Measurements from ENCODE around the gene ADGRV1.

Gene ADGRV1

DNA sequence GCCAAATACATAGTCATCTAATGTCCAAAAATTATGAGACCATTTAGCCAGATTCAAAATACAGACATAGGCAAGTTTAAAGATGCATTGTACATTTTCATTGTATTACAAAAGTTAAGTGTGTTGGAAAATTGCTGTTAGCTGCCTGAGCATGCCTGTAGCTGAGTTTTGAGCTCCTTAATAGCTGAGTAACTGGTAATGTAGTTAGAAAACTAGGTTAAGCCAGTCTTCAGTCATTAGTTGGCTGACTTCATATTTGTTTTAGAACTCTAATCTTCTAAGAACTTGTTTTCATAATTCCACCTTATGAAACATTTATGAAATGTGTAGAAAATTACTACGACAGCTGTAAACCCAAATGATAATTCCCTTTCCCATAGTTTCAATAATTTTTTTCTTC is 531.2 kb downstream of the ADGRV1 start:
- TF ChIP-seq, protein P1, sequence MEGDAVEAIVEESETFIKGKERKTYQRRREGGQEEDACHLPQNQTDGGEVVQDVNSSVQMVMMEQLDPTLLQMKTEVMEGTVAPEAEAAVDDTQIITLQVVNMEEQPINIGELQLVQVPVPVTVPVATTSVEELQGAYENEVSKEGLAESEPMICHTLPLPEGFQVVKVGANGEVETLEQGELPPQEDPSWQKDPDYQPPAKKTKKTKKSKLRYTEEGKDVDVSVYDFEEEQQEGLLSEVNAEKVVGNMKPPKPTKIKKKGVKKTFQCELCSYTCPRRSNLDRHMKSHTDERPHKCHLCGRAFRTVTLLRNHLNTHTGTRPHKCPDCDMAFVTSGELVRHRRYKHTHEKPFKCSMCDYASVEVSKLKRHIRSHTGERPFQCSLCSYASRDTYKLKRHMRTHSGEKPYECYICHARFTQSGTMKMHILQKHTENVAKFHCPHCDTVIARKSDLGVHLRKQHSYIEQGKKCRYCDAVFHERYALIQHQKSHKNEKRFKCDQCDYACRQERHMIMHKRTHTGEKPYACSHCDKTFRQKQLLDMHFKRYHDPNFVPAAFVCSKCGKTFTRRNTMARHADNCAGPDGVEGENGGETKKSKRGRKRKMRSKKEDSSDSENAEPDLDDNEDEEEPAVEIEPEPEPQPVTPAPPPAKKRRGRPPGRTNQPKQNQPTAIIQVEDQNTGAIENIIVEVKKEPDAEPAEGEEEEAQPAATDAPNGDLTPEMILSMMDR (IDR thresholded peaks at IDR 0.05; ENCODE audit: low read length, missing control alignments), result no peak
- no peak overlapping the region for H3K4me3 ChIP-seq (replicated peaks; ENCODE audit: low read depth, low read length)
- no peak for DNase-seq (ENCODE audit: low read depth)

DNA sequence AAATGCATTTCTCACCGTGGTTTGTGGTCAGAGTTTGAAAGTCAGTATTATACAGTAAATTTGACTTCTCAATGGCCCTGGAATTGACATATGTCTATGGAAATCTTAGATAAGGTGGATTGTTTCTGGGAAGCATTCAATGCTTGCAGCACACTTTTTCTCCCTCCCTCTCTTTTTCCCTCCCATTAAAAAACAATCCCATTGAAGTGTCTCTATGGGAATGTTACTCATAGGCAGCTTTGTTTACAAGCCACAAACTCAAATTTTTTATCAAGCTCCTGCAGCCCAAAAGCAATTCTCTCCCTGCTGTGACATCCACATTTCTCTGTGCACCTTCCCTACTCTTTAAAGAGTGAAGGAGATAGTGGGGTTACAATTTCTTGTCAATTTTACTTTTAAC is 532.4 kb downstream of the ADGRV1 start:
- DNase-seq (ENCODE audit: low read depth), result no peak
- TF ChIP-seq, protein P1 (IDR thresholded peaks at IDR 0.05; ENCODE audit: low read length, missing control alignments), result no peak
- H3K4me3 ChIP-seq (replicated peaks; ENCODE audit: low read depth, low read length), result no peak overlapping the region

DNA sequence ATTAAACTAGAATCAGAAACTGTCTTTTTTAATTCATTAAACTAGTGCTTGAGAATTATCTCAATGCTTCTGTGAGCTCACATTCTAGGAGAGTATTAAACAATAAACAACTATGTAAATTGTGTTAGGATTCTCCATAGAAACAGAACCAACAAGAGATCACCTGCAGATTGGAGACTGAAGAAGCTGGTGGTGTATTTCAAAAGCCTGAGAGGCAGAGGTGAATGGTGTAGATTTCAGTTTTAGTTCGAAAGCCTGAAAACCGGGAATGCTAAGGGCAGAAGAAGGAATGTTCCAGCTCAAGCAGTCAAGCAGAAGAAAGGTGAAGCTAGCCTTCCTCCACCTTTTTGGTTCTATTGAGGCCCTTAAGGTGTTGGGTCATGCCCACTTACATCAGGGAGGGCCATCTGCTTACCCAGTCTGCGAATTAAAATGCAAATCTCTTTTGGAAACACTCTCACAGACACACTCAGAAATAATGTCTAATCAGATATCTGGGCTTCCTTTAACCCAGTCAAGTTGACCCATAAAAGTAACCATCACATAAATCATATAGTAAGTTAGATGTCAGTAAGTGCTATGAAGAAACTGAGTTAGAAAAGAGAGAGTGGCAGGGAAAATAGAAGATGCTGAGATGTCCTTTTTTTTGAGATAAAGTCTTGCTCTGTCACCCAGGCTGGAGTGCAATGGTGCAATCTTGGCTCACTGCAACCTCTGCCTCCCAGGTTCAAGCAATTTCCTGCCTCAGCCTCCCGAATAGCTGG is 533.1 kb downstream of the ADGRV1 start:
- no peak for DNase-seq (ENCODE audit: low read depth)
- H3K4me3 ChIP-seq (replicated peaks; ENCODE audit: low read depth, low read length), result no peak overlapping the region
- TF ChIP-seq, protein P1 (IDR thresholded peaks at IDR 0.05; ENCODE audit: low read length, missing control alignments), result no peak

DNA sequence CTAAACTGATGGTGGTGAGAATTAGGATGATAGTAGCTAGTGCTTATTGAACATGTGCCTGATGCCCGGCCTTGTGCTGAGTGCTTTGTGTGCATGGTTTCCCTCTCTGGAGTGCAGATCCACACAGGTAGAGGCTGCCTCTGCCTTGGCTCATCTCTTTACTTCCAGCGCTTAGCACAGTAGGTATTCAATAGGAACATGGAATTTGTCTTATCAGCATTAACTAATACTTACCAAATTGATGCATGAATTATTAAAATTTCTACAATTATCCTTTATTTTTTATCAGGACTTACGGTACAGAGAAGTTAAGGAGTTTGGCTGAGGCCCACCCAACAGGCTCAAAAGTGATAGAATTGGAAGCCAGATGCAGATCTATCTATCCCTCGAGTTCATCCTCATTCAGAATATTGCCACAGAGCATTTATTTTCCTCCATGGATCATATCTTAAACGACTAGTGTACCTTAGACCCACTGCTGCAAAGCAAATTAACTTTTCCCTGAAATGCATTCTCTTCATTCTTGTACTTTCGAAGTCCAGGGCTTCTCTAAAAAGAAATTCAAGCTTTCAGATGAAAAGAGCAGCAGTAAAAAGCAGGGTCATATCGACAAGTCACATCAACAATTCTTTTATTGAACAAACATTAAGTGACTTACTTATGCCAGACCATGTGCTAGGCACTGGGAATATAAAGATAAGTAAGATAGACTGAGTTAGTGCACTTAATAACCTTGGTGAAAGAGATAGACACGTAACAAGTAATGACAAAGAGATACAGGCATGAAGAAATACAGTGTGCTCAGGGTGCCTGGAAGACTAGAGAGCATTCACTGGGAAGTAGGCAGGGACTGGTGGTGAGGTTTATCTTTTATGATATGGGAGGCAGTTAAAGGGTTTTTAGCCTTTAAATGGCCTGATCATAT is 534.5 kb downstream of the ADGRV1 start:
- TF ChIP-seq, protein P1 (IDR thresholded peaks at IDR 0.05; ENCODE audit: low read length, missing control alignments), result no peak
- H3K4me3 ChIP-seq (replicated peaks; ENCODE audit: low read depth, low read length), result no peak overlapping the region
- no peak for DNase-seq (ENCODE audit: low read depth)

DNA sequence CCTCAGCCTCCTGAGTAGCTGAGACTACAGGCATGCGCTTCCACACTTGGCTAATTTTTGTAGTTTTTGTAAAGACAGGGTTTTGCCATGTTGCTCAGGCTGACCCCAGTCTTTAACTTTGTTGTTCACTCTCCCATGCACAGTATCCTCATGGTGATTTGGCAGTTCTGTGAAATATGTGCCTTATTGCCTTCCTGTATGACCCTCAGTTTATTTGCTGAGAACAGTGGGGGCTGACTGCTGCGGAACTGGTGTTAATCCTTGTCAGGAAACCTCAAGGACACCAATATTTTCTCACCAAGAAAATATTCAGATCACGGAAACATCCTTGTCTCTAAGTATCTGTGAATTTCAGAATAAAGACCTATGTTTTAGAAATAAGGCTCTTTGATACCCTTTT is 536.7 kb downstream of the ADGRV1 start:
- TF ChIP-seq, protein P1 (IDR thresholded peaks at IDR 0.05; ENCODE audit: low read length, missing control alignments), result no peak
- DNase-seq (ENCODE audit: low read depth), result no peak
- no peak overlapping the region for H3K4me3 ChIP-seq (replicated peaks; ENCODE audit: low read depth, low read length)

DNA sequence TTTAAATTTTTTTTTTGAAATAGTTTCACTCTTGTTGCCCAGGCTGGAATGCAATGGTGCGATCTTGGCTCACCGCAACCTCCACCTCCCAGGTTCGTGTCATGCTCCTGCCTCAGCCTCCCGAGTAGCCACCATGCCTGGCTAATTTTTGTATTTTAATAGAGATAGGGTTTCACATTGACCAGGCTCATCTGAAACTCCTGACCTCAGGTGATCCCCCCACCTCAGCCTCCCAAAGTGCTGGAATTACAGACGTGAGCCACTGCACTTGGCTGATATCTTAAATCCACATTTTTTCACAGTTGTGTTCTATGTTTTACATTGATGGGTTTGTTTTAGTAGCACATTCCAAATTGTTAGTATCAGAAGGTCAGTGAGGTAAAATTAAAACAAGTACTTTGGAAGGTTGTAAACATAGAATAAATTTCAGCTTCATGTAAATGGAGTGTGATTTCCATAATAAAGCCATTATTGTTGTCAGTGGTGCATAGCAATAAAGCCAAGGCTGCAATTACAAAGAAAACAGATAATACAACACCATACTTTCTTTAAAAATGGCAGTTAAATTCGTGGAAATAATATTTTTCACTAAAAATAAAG is 537.3 kb downstream of the ADGRV1 start:
- DNase-seq (ENCODE audit: low read depth), result no peak
- TF ChIP-seq, protein P1 (IDR thresholded peaks at IDR 0.05; ENCODE audit: low read length, missing control alignments), result no peak
- H3K4me3 ChIP-seq (replicated peaks; ENCODE audit: low read depth, low read length), result no peak overlapping the region

All from fibroblast of pulmonary artery (primary cell).